HEK293T (cell line): Measurements from ENCODE around the gene TCP11L1.
"Not testable (repeated sequence)": the region's sequence is repeated elsewhere in the genome, so short reads cannot be mapped to it uniquely, and the experiment has no call there.

ENCODE experiments used
- CTCF ChIA-PET: fragments of 350-600 bp; formaldehyde crosslinking; extraction: SDS; loops from one replicate; lab custom pipeline; 2021; ENCODE audit warnings: antibody characterized with exemption, inconsistent platforms; lab: Yijun Ruan, JAX
- POLR2A ChIA-PET: fragments of 350-600 bp; formaldehyde crosslinking; extraction: SDS; loops from one replicate; lab custom pipeline; 2020; ENCODE audit warnings: antibody characterized with exemption, inconsistent platforms; lab: Yijun Ruan, JAX
- DNase-seq: peaks from one replicate; pipeline ENCODE4 v3.0.0; 2012; ENCODE audit warnings: mixed read lengths; ENCODE audit errors: extremely low spot score
- ARNT ChIP-seq: fragments of 450-650 bp; IDR thresholded peaks from 2 replicates; pipeline ENCODE4 v1.6.1; 2017; ENCODE audit warnings: mild to moderate bottlenecking
- BHLHE40 ChIP-seq: fragments of 450-650 bp; IDR thresholded peaks from 2 replicates; pipeline ENCODE4 v1.6.1; 2016; ENCODE audit warnings: mild to moderate bottlenecking, moderate library complexity, borderline replicate concordance
- CTBP1 ChIP-seq: fragments of 450-650 bp; IDR thresholded peaks from 2 replicates; pipeline ENCODE4 v1.6.1; 2016; ENCODE audit warnings: borderline replicate concordance
- ELF4 ChIP-seq: fragments of 450-650 bp; IDR thresholded peaks from 2 replicates; pipeline ENCODE4 v1.6.1; 2017; ENCODE audit warnings: antibody characterized with exemption
- FOXA1 ChIP-seq: fragments of 450-650 bp; IDR thresholded peaks from 2 replicates; pipeline ENCODE4 v1.6.1; 2016; ENCODE audit warnings: mild to moderate bottlenecking
- FOXK2 ChIP-seq: fragments of 450-650 bp; IDR thresholded peaks from 2 replicates; pipeline ENCODE4 v1.6.1; 2016; ENCODE audit warnings: mild to moderate bottlenecking
- FOXM1 ChIP-seq: fragments of 450-650 bp; IDR thresholded peaks from 2 replicates; pipeline ENCODE4 v1.6.1; 2017; ENCODE audit warnings: mild to moderate bottlenecking, borderline replicate concordance
- HDGF ChIP-seq: fragments of 450-650 bp; IDR thresholded peaks from 2 replicates; pipeline ENCODE4 v1.6.1; 2017; ENCODE audit warnings: antibody characterized with exemption, borderline replicate concordance
- L3MBTL2 ChIP-seq: fragments of 450-650 bp; conservative IDR thresholded peaks from 2 replicates; pipeline ENCODE4 v1.6.1; 2016; ENCODE audit warnings: mild to moderate bottlenecking
- LEF1 ChIP-seq: fragments of 450-650 bp; IDR thresholded peaks from 2 replicates; pipeline ENCODE4 v1.6.1; 2017; ENCODE audit warnings: mild to moderate bottlenecking, borderline replicate concordance
- NFRKB ChIP-seq: fragments of 450-650 bp; IDR thresholded peaks from 2 replicates; pipeline ENCODE4 v1.6.1; 2016; ENCODE audit warnings: mild to moderate bottlenecking, moderate library complexity
- SP1 ChIP-seq: fragments of 450-650 bp; IDR thresholded peaks from 2 replicates; pipeline ENCODE4 v1.6.1; 2017
- SUZ12 ChIP-seq: fragments of 450-650 bp; IDR thresholded peaks from 2 replicates; pipeline ENCODE4 v1.6.1; 2016; ENCODE audit warnings: mild to moderate bottlenecking
- TARDBP ChIP-seq: fragments of 450-650 bp; IDR thresholded peaks from 2 replicates; pipeline ENCODE4 v1.6.1; 2016
- ZNF384 ChIP-seq: fragments of 450-650 bp; IDR thresholded peaks from 2 replicates; pipeline ENCODE4 v1.6.1; 2016
- TF ChIP-seq, protein P1 (sequence below): fragments of 450-650 bp; IDR thresholded peaks from 2 replicates; pipeline ENCODE4 v1.6.1; 2016

Gene TCP11L1

DNA sequence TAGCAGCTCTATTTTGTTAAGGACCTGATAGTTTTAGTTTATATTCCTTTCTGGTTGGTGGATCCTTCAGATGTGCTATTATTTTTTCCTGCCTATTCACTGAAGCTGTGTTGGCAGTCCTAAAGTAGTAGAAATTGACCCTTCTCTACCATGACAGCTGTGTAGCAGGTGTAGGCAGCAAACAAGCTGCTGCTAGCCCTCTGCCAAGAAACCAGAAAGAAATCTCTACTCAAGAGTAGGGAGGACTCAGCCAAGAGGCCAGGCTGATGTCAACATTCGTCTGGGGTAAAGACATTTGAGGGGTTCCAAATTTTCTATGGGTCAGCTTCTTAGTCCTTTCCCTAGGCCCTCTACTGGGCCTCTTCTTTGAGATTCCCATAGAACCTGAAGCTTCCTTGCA lies 70.7 kb downstream of the TCP11L1 start:
- ChIA-PET CTCF (interaction anchor here (0.6 kb wide), 1 partner anchor 153 kb away, joined by 4 read pairs; no protein-coding TSS in a partner anchor), POLR2A (no interaction called here)
- TF ChIP-seq, protein P1, sequence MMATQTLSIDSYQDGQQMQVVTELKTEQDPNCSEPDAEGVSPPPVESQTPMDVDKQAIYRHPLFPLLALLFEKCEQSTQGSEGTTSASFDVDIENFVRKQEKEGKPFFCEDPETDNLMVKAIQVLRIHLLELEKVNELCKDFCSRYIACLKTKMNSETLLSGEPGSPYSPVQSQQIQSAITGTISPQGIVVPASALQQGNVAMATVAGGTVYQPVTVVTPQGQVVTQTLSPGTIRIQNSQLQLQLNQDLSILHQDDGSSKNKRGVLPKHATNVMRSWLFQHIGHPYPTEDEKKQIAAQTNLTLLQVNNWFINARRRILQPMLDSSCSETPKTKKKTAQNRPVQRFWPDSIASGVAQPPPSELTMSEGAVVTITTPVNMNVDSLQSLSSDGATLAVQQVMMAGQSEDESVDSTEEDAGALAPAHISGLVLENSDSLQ: no peak
- TF ChIP-seq BHLHE40 (no peak), FOXM1 (no peak), SP1 (no peak), HDGF (no peak), NFRKB (no peak), FOXA1 (no peak), CTBP1 (no peak), TARDBP (no peak), L3MBTL2 (no peak), ZNF384 (no peak)
- no peak for DNase-seq

DNA sequence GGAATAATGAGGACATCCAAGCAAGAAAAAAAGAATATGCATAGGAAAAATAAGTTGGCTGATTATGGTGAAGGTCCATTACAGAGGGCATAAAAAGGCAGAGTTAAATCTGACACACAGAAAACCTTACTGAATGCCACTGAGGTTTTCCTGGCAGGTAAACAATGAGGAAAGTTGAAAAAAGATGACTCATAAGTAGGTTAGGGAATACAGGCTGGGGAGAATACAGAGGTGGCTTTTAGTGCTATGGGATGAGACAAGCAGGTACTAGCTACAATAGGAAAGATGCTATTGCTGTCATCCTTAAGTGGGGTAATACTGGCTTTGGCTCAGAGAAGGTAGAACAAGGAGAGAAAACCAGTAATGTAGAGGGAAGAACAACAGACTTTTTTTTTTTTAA lies 77.2 kb downstream of the TCP11L1 start:
- CTCF ChIA-PET: no interaction called here
- no peak for TF ChIP-seq NFRKB
- TF ChIP-seq TARDBP: no peak
- no peak for TF ChIP-seq FOXA1
- TF ChIP-seq HDGF: no peak
- TF ChIP-seq SP1: no peak
- TF ChIP-seq SUZ12: no peak
- no peak for TF ChIP-seq FOXM1
- TF ChIP-seq ZNF384: no peak
- TF ChIP-seq BHLHE40: no peak
- no peak for TF ChIP-seq ARNT
- TF ChIP-seq ELF4: no peak
- TF ChIP-seq LEF1: no peak
- TF ChIP-seq FOXK2: no peak
- TF ChIP-seq CTBP1: no peak
- POLR2A ChIA-PET: no interaction called here
- no peak for DNase-seq

DNA sequence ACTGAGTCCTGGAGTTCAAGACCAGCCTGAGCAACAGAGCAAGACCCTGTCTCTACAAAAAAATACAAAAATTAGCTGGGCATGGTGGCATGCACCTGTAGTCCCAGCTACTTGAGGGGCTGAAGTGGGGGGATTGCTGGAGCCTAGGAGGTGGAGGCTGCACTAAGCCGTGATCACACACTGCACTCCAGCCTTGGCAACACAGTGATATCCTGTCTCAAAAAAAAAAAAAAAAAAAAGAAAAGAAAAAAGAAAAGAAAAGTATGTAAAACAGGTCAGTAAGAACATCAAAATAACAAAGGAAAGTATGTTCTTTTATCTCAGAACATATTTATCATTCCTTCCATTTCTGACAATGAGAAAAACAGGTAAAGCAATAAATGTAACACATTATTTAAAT lies 83.3 kb downstream of the TCP11L1 start:
- DNase-seq, POLR2A ChIA-PET, CTCF ChIA-PET: not testable (repeated sequence)
